MM.1S (cell line): ENCODE data around the gene VENTX.

ENCODE experiments used
- DNase-seq: peaks from one replicate; pipeline ENCODE4 v3.0.0-alpha.2; 2015
- H2AFZ ChIP-seq: fragments of 300-600 bp; sonication (generic); 2 replicates; pipeline ENCODE4 v1.6.0; 2016; ENCODE audit warnings: antibody characterized with exemption, low read length
- H3F3A ChIP-seq: fragments of 300-600 bp; sonication (generic); 2 replicates; pipeline ENCODE4 v1.6.1; 2016; ENCODE audit warnings: mild to moderate bottlenecking, antibody characterized with exemption, low read length, moderate library complexity, mixed read lengths; ENCODE audit not compliant: insufficient read depth
- H3K27ac ChIP-seq: fragments of 300-600 bp; sonication (generic); 2 replicates; pipeline ENCODE4 v1.5.1; 2016; ENCODE audit warnings: mild to moderate bottlenecking, low read length
- H3K27me3 ChIP-seq: fragments of 300-600 bp; sonication (generic); replicated peaks from 2 replicates; pipeline ENCODE4 v1.6.0; 2016; ENCODE audit warnings: low read length; ENCODE audit not compliant: insufficient read depth
- H3K36me3 ChIP-seq: fragments of 300-600 bp; sonication (generic); replicated peaks from 2 replicates; pipeline ENCODE4 v1.6.1; 2016; ENCODE audit warnings: mild to moderate bottlenecking, low read length, mixed read lengths; ENCODE audit not compliant: insufficient read depth
- H3K4me1 ChIP-seq: fragments of 300-600 bp; sonication (generic); 2 replicates; pipeline ENCODE4 v1.6.1; 2016; ENCODE audit warnings: low read length, mixed read lengths
- H3K4me2 ChIP-seq: fragments of 300-600 bp; sonication (generic); 2 replicates; pipeline ENCODE4 v1.6.0; 2016; ENCODE audit warnings: low read depth, low read length
- H3K4me3 ChIP-seq: fragments of 300-600 bp; sonication (generic); 2 replicates; pipeline ENCODE4 v1.5.1; 2016; ENCODE audit warnings: low read length, mixed read lengths
- H3K79me2 ChIP-seq: fragments of 300-600 bp; sonication (generic); 2 replicates; pipeline ENCODE4 v1.6.1; 2016; ENCODE audit warnings: mixed run types, low read length, mixed read lengths
- H3K9ac ChIP-seq: fragments of 300-600 bp; sonication (generic); 2 replicates; pipeline ENCODE4 v1.6.1; 2016; ENCODE audit warnings: low read length, mixed read lengths
- H3K9me2 ChIP-seq: fragments of 300-600 bp; sonication (generic); replicated peaks from 2 replicates; pipeline ENCODE4 v1.6.1; 2016; ENCODE audit warnings: mild to moderate bottlenecking, low read length, mixed read lengths; ENCODE audit not compliant: insufficient read depth
- H3K9me3 ChIP-seq: fragments of 300-600 bp; sonication (generic); replicated peaks from 2 replicates; pipeline ENCODE4 v1.6.1; 2016; ENCODE audit warnings: mild to moderate bottlenecking, low read length, mixed read lengths; ENCODE audit not compliant: insufficient read depth
- H4K20me1 ChIP-seq: fragments of 300-600 bp; sonication (generic); 2 replicates; pipeline ENCODE4 v1.6.1; 2016; ENCODE audit warnings: mild to moderate bottlenecking, low read length, moderate library complexity, mixed read lengths; ENCODE audit not compliant: insufficient read depth
- EZH2 ChIP-seq: fragments of 300-600 bp; sonication (generic); optimal IDR thresholded peaks from 2 replicates; pipeline ENCODE3; 2017; ENCODE audit warnings: low read depth, mild to moderate bottlenecking, antibody characterized with exemption, low read length, mixed read lengths
- EZH2phosphoT487 ChIP-seq: fragments of 300-600 bp; sonication (generic); IDR thresholded peaks from 2 replicates; pipeline ENCODE4 v1.6.1; 2018; ENCODE audit warnings: antibody characterized with exemption, low read length
- TF ChIP-seq, protein P1 (sequence below): fragments of 300-600 bp; sonication (generic); IDR thresholded peaks from 2 replicates; pipeline ENCODE4 v1.5.1; 2016; ENCODE audit warnings: antibody characterized with exemption, low read length, mixed read lengths

The VENTX gene

DNA sequence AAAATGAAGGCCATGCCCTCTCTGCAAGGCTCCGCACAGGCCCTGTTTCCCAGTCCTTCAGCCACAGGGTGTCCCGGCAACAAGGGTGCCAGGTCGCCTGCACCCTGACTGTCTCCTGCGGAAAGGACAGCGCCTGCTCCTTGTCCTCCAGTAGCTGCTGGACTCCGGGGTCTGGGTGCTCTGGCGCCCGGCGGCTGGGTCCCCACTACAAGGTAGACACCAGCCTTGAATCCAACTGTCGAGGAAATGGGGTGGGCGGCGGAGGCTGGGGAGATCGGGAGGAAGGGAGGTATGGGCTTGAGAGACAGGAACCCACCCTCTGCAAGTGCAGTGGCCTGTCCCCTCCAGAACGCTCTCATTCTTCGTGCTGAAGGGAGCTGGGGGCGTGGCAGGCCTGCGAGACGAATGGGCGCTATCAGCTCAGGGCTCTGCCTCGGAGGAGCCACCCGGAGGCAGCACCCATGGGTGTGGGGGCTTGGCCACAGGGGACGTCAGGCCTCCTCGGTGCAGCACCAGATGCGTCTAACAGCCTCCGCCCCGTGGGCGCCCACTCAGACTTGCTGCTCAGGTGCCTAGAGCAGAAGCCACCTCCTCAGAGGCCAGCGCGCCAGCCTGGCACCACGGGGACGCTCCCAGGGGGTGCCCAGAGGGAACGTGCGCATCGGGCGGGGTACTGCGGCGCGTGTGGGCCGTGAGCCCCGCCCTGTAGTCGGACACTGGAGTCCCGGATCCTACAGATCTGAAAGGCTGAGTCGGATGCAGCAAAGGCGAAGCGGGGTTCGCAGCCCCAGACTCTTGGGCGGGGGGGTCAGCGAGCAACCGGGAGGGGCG lies 23.5 kb downstream of the VENTX start:
- Histone ChIP-seq H3K9ac (peak overlapping the region; percentile 83), H3F3A (peaks cover 36% of the 10 kb centered on the region)

DNA sequence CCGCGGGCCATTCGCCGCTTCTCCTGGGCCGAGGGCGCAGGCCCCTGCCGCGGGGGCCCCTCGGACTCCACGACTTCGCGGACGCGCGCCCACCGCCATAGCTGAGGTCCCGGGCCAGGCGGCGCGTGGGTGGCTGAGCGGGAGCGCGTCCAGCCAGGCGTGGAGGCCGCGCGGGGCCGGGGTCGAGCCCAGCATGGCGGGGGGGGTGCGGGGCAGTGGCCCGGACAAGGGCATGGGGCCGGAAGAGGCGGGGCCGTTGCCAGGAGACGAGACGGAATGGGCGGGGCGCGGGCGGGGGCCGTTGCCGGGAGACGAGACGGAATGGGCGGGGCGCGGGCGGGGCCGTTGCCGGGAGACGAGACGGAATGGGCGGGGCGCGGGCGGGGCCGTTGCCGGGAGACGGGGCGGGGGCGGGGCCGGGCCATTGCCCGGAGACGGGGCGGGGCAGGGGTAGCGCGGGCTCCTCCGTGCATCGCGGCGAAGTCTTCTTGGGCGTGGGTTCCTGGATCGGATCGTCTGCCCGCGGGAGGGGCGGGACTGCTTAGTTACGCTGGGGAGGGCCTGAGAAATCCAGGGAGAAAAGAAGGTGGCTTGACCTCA lies 24.2 kb downstream of the VENTX start:
- Histone ChIP-seq H3K9ac (peak overlapping the region; percentile 83), H4K20me1 (0 out of 2 replicates have a peak, but pooled peaks cover 3% of the 10 kb centered on the region), H3K79me2 (no peaks in the 10 kb centered on the region), H3K4me1 (peaks cover 26% of the 10 kb centered on the region), H3K4me3 (peak overlapping the region; percentile 80), H3K27ac (peak overlapping the region; percentile 32; the same call in 1 of the 2 replicates), H2AFZ (peak overlapping the region; percentile 75), H3K9me2 (no peaks in the 10 kb centered on the region), H3K27me3 (peaks cover 6% of the 10 kb centered on the region; the same call in 1 of the 2 replicates), H3F3A (peaks cover 36% of the 10 kb centered on the region), H3K36me3 (no peaks in the 10 kb centered on the region), H3K9me3 (no peaks in the 10 kb centered on the region), H3K4me2 (peak overlapping the region; percentile 100)
- peak; percentile 72 for DNase-seq
- TF ChIP-seq, protein P1, sequence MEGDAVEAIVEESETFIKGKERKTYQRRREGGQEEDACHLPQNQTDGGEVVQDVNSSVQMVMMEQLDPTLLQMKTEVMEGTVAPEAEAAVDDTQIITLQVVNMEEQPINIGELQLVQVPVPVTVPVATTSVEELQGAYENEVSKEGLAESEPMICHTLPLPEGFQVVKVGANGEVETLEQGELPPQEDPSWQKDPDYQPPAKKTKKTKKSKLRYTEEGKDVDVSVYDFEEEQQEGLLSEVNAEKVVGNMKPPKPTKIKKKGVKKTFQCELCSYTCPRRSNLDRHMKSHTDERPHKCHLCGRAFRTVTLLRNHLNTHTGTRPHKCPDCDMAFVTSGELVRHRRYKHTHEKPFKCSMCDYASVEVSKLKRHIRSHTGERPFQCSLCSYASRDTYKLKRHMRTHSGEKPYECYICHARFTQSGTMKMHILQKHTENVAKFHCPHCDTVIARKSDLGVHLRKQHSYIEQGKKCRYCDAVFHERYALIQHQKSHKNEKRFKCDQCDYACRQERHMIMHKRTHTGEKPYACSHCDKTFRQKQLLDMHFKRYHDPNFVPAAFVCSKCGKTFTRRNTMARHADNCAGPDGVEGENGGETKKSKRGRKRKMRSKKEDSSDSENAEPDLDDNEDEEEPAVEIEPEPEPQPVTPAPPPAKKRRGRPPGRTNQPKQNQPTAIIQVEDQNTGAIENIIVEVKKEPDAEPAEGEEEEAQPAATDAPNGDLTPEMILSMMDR = no peak
- TF ChIP-seq EZH2phosphoT487 (no peak), EZH2 (no peak)

More for the DNA sequence above, 23.5 kb downstream of the VENTX start:
- H3K4me2 ChIP-seq = peak overlapping the region; percentile 100
- H2AFZ ChIP-seq = peak overlapping the region; percentile 75
- H3K9me3 ChIP-seq = no peaks in the 10 kb centered on the region
- H3K27me3 ChIP-seq = peaks cover 11% of the 10 kb centered on the region
- no peaks in the 10 kb centered on the region for H3K9me2 ChIP-seq
- no peaks in the 10 kb centered on the region for H3K36me3 ChIP-seq
- H3K4me3 ChIP-seq = peak overlapping the region; percentile 80
- DNase-seq = peak; percentile 51
- H3K27ac ChIP-seq = peak overlapping the region; percentile 32; the same call in 1 of the 2 replicates
- 0 out of 2 replicates have a peak, but pooled peaks cover 3% of the 10 kb centered on the region for H4K20me1 ChIP-seq
- no peaks in the 10 kb centered on the region for H3K79me2 ChIP-seq
- TF ChIP-seq, protein P1 = no peak
- no peak for TF ChIP-seq EZH2phosphoT487
- TF ChIP-seq EZH2 = no peak
- peaks cover 26% of the 10 kb centered on the region for H3K4me1 ChIP-seq

GRCh38 chr10:133262696-133263095 lies 25.0 kb downstream of the VENTX start:
- no peaks in the 10 kb centered on the region for H3K9me3 ChIP-seq
- H3K4me2 ChIP-seq = no peak overlapping the region
- H4K20me1 ChIP-seq = 0 out of 2 replicates have a peak, but pooled peaks cover 3% of the 10 kb centered on the region
- no peaks in the 10 kb centered on the region for H3K79me2 ChIP-seq
- no peaks in the 10 kb centered on the region for H3K36me3 ChIP-seq
- no peak overlapping the region for H2AFZ ChIP-seq
- H3F3A ChIP-seq = peaks cover 36% of the 10 kb centered on the region
- no peak overlapping the region for H3K27ac ChIP-seq
- H3K27me3 ChIP-seq = no peaks in the 10 kb centered on the region
- no peak for DNase-seq
- H3K4me1 ChIP-seq = peaks cover 26% of the 10 kb centered on the region
- no peak overlapping the region for H3K4me3 ChIP-seq
- TF ChIP-seq EZH2phosphoT487 (no peak), EZH2 (no peak)
- TF ChIP-seq, protein P1 = no peak
- H3K9ac ChIP-seq = no peak overlapping the region
- H3K9me2 ChIP-seq = no peaks in the 10 kb centered on the region
